Activated naive CD4-positive, alpha-beta T cell treated with anti-CD3 and anti-CD28 coated beads, Interleukin-2, amount 50 U/mL, for 16 hours (primary cell): ENCODE measurements around the gene FCHSD1.
A peak's percentile ranks its signal among the peaks of the same experiment; 100 is the strongest.

Experiments
- DNase-seq: peaks from one replicate; pipeline ENCODE4 v3.0.0-alpha.2; 2020

The FCHSD1 gene

DNA sequence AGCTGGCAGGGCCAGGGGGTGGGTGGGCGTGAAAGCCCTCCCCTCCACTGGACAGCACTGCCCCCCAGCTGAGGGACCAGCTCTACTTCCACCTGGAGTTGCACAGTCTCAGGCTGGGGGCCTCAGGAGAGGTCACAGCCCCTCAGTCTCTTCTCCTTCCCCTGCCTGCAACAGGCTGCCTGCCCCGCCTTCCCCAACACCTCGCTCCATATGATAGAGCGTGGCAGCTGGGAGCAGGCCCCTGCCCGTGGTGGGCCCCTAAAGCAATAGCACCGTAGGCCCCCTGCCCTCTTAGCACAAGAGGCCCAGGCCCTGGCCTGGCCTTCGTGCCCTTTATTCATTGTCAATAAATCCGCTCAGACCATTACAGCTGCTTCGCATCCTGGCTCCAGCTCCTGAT, 10.5 kb downstream of the FCHSD1 start:
- DNase-seq, result no peak

GRCh38 chr5:141640051-141640415, 11.2 kb downstream of the FCHSD1 start:
- no peak for DNase-seq

GRCh38 chr5:141639357-141640050, 11.7 kb downstream of the FCHSD1 start:
- no peak for DNase-seq

DNA sequence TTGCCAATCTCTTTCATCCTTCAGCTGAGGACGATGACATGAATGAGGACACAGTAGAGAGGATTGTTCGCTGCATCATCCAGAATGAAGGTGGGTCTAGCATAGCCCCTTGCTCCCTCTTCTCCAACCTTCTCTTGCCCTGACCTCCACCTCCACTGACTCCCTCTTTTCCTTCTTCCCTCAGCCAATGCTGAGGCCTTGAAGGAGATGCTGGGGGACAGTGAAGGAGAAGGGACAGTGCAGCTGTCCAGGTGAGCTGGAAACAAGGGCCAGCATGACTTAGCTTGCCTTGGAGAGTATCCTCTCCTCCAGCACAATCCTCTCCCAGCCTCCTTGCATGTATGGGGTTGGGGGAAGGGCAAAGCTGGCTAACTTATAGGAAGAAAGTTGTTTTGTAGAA, 12.4 kb downstream of the FCHSD1 start:
- DNase-seq, result no peak

- DNase-seq, result peak; percentile 66
These were observed 13.3 kb downstream of the FCHSD1 start for GRCh38 chr5:141637767-141638419.

- peak; percentile 74 for DNase-seq
These were observed 14.0 kb downstream of the FCHSD1 start for GRCh38 chr5:141637123-141637766.

DNA sequence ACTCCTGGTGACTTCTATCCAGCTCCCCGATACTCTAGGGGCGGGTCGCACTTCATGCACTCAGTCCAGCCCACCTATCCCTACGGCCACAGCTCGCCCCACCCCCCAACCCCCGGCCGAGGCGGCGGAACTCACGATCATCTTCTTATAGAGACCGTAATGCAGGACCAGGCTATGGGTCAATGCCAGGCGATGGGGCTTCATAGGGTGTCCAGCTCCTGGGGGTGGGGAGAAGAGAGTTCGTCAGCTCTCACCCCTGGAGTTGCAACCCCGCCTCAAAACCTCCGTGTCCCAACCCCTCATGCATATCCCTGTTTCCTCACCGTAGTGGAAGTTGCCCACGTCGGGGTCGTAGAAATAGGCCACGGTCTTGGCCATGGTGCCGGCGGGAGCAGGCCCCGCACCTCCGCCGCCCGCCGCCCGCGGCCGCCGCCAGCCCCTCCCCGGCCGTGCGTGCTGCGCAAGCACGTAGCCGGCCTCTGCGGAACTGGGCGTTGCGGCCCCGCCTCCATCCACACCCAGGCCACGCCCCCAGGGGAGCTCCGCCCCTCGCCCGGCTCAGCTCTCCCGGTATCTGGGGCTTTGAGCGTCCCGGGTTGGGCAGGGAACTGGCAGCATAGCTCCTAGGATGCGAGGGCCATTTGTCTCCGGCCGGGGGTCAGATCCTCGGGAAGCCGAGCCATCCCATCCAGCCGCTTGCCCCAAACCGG, 14.7 kb downstream of the FCHSD1 start, which contains the start of the genes HDAC3 and RELL2:
TSS of gene HDAC3 (minus strand) at position 437 of the 710 bp plus-strand sequence. CDS start at position 378, 59 bp downstream.
TSS of gene RELL2 (plus strand) at position 585 of the 710 bp plus-strand sequence. CDS start 1,229 bp downstream, outside the sequence.
- peak; percentile 93 for DNase-seq

DNA sequence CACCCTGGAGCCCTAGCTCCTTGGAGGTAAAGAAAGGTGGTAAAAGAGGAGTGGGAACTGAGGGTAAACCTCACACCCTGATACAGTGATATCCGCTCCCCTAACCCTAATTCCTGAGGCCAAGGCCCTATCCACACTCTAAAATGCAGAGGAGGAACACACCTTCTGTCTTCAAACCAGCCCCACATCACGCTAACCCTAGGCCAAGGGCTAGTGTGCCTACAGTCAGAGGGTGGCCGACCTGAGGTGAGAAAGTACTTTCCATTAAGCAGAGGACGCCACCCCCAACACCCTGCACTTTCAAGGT, 15.2 kb downstream of the FCHSD1 start:
- DNase-seq, result no peak

- no peak for DNase-seq
These were observed 15.6 kb downstream of the FCHSD1 start for GRCh38 chr5:141635646-141636045.

- no peak for DNase-seq
These were observed 16.5 kb downstream of the FCHSD1 start for GRCh38 chr5:141634720-141635119.

- DNase-seq, result no peak
These were observed 17.2 kb downstream of the FCHSD1 start for GRCh38 chr5:141633871-141634561.

GRCh38 chr5:141632650-141633049, 18.6 kb downstream of the FCHSD1 start:
- DNase-seq, result no peak

- DNase-seq, result no peak
These were observed 20.6 kb downstream of the FCHSD1 start for GRCh38 chr5:141630570-141631140.

DNA sequence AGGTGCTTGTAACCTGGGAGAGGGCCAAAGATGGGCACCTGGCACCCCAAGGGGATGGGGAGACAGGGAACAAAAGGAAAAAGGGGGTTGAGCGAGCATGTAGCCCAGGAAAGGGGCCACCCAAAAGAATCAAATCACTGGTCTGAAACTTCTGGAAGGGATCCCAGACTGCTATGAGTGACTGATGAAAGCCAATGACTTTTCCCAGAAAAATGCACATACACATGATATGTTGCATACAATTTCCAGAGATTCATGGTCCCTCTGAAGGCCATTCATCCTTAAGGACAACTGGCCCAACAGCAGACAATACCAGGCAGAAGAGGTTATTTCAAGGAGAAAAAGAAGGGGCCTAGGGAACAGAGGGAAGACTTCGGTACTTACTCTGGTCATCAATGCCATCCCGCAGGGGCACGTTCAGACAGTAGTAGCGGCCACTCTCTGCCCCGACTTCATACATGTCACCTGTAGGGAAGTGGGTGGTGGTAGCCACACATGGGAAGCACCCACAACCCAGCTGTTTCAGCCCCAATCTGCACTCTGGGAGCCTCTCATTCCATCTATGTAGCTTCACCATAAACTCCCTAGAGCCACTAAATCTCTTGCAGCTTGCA, 22.9 kb downstream of the FCHSD1 start:
- DNase-seq, result no peak

DNA sequence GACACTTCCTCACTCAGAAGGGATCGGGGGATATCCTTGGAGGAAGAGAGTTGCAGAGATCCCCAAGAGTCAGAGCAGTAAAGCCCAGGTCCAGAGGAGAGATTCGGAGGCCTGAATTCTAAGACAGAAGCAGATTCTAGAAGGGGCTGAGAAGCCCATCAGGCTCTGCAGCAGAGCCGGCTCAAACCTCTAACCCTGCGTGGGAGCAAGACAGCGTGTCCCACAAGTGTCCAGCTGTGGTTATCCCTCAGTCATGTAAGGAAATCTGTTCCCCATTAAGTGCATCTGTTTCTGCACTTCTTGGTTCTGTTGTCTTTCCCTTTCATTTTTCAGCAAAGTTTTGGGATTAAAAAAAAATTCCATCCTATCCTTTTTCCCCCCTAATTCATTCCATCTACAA, 27.6 kb downstream of the FCHSD1 start:
- DNase-seq, result no peak

- peak; percentile 25 for DNase-seq
These were observed 28.0 kb downstream of the FCHSD1 start for GRCh38 chr5:141623186-141623585.

- DNase-seq, result peak; percentile 99
These were observed 32.2 kb downstream of the FCHSD1 start, which contains the start of gene DIAPH1 for GRCh38 chr5:141618804-141619554. Gene DIAPH1, minus strand, starts transcription at chr5:141619000. Its CDS starts 86 bp downstream, at chr5:141618914.

DNA sequence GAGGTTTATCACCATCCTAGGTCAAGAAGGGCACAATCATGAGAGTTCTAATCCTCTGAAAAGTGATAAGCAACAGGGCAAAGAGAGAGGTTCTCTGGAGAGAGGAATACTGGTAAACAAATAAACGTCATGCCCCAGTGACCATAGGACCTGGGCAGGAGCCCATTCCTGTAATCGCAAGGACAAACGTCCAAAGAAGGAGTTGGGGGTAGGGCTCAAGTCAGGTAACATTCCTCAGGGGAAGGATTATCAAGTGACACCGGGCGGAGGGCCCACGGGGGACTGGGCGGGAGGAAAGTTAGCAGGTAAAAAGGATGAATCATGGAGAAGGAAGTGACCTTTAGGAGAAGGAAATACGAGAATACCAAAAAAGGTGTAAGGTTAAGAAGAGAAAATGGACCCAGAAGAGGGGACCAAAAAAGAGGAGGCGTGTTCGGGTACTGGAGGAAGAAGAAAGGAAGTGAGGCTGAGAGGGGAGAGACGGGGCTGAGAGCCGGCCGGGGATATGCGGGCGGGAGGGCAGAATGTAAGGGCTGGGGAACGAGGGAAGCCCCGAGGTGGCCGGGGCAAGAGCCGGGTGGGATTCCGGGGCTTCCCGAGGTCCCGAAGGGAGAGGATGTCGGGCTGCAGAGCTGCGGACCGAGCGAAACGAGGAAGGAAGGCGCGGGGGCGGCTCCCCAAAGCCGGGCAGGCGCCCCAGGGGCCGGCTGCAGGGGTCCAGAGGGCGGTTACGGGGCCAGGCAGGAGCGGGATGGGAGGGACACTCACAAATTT, 33.0 kb downstream of the FCHSD1 start:
- peak; percentile 68 for DNase-seq

GRCh38 chr5:141617682-141618029, 33.6 kb downstream of the FCHSD1 start:
- no peak for DNase-seq

DNA sequence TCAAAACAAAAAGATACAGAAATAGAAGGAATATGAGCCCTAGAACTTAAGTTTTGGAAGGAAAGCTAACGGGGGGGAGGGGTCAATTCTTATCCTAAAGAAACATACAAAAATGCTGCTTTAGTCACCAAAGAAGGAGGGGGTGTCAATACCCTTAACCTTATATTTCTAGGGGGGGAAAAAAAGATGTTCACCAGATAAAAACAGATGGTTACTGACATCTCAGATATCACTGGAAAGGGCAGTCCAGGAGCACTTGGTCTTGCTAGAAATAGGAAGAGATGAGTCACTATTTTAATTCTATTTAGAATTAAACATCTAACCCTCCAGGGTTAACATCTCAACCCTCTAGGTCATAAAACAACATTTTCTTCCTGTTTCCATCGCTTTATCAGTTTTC, 34.1 kb downstream of the FCHSD1 start:
- no peak for DNase-seq
